GM12865 (cell line): ENCODE measurements around the gene SDC3.

Experiments used
- DNase-seq: peaks from one replicate; pipeline ENCODE4 v3.0.0; 2010; ENCODE audit warnings: low read depth
- H3K4me3 ChIP-seq: 2 replicates; pipeline ENCODE4 v1.5.1; 2011; ENCODE audit warnings: mild to moderate bottlenecking, low read depth, low read length, control low read depth
- TF ChIP-seq, protein P1 (sequence below): IDR thresholded peaks from 2 replicates; pipeline ENCODE4 v1.5.1; 2011; ENCODE audit warnings: low read length, control low read depth, low read depth, inconsistent platforms; ENCODE audit not compliant: insufficient read depth; ENCODE audit errors: missing control alignments

The SDC3 gene

DNA sequence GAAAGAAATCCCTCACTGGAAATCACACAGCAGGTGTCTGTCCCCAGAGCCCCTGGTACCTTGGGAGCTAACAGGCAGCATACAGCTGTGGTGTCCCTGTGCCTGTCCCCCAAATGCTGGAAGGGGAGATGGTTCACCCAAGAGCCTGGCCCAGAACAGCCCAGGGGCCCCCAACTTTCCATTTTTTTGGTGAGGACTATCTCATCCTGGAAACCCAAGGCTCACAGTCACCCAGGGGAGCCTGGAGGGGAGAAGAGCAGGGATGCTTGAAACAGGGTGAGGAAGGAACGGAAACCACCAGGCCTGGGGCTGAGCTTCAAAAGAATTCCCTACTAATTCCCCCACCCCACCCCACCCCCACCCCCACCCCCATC is 3.6 kb downstream of the SDC3 start:
- DNase-seq: no peak
- no peak overlapping the region for H3K4me3 ChIP-seq
- TF ChIP-seq, protein P1, sequence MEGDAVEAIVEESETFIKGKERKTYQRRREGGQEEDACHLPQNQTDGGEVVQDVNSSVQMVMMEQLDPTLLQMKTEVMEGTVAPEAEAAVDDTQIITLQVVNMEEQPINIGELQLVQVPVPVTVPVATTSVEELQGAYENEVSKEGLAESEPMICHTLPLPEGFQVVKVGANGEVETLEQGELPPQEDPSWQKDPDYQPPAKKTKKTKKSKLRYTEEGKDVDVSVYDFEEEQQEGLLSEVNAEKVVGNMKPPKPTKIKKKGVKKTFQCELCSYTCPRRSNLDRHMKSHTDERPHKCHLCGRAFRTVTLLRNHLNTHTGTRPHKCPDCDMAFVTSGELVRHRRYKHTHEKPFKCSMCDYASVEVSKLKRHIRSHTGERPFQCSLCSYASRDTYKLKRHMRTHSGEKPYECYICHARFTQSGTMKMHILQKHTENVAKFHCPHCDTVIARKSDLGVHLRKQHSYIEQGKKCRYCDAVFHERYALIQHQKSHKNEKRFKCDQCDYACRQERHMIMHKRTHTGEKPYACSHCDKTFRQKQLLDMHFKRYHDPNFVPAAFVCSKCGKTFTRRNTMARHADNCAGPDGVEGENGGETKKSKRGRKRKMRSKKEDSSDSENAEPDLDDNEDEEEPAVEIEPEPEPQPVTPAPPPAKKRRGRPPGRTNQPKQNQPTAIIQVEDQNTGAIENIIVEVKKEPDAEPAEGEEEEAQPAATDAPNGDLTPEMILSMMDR: no peak

DNA sequence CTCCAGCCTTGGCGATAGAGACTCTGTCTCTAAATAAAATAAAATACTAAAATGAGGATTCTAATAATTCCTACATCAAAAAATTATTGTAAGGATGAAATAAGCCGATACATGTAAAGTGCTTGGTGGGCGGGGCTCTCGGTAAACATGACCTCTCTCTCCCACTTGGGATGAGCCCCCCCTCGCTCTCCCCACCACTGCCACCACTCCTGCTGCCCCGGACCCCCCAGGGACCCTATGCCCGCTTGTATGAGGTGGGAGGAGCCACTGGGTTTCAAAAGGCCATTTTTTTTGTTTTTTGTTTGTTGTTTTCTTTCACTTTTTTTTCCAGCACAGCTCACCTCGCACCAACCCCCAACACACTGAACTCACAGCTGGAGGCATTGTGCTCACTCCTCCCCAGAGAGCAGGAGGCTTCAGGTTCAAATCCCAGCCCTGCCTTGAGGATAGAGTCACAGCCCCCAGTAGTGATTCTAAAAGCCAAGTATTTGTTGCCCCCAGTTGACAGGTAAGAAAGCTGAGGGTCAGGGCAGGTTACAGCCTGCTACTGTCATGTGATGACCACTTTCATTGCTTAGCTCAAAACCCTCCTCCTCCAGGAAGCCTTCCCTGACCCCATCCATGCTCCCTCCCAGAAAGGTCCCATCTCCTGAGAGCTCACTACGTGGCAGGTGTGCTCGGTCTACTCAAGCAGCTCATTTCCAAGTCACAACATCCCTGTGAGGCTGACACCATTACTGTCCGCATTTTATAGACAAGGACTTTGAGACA is 4.2 kb downstream of the SDC3 start:
- TF ChIP-seq, protein P1: no peak
- DNase-seq: no peak
- H3K4me3 ChIP-seq: no peak overlapping the region

DNA sequence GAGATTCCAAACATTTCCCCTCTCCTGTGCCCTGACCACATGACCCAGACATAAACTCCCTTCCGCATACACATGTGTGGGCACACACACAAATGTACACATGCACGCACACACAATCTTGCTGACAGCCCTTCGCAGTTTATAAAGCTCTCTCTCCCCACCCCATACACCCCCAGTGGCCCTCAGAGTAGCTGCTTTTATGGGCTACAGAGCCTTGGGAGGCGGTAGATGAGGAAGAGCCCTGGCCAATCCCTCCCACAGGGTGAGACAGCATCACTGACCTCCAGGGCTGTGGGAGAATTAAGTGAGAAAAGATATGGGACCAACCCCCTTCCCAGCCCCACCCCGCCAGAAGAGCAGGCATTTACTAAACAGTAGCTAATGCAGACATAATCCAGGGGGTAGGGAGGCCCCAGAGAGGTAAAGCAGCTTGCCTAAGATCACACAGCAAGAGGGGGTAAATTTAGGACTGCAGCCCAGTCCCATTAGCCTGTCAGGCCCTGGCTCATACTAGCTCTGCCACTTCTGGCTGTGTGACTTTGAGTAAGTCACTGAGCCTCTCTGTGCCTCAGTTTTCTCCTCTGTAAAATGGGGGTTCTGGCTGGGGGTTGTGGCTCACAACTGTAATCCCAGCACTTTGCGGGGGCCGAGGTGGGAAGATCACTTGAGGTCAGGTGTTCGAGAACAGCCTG is 5.1 kb downstream of the SDC3 start:
- H3K4me3 ChIP-seq: no peak overlapping the region
- no peak for DNase-seq
- TF ChIP-seq, protein P1: no peak

DNA sequence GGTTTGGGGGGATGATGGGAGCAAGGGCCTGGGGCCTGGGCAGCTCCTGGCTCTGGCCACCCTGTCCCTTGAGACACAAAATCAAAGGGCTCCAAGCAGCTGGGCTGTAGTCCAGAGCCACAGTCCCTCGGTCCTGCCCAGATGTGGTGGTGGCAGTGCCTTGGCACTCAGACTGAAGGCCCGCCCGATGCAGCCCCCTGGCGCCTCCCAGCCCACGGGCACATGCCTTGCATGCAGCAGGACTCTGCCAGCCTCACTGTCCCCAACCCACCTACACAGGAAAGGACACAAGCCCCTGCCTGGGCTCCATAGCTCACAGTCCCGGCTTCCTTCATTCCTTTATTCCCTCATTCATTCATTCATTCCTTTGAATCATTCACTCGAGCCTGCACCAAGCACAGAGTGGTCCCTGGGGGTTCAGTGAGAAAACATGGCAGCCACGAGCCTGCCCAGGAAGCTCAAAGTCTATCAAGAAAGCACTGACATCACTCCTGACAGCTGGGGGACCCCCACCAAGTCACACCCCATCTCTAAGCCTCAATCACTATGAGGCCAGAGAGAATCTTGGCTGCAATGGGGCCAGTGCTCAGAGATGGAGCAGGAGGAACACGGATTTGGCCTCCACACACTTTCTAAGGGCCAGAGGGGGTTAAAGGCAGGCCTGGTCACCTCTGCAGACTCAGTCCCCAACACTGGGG is 5.8 kb downstream of the SDC3 start:
- DNase-seq: no peak
- TF ChIP-seq, protein P1: no peak

DNA sequence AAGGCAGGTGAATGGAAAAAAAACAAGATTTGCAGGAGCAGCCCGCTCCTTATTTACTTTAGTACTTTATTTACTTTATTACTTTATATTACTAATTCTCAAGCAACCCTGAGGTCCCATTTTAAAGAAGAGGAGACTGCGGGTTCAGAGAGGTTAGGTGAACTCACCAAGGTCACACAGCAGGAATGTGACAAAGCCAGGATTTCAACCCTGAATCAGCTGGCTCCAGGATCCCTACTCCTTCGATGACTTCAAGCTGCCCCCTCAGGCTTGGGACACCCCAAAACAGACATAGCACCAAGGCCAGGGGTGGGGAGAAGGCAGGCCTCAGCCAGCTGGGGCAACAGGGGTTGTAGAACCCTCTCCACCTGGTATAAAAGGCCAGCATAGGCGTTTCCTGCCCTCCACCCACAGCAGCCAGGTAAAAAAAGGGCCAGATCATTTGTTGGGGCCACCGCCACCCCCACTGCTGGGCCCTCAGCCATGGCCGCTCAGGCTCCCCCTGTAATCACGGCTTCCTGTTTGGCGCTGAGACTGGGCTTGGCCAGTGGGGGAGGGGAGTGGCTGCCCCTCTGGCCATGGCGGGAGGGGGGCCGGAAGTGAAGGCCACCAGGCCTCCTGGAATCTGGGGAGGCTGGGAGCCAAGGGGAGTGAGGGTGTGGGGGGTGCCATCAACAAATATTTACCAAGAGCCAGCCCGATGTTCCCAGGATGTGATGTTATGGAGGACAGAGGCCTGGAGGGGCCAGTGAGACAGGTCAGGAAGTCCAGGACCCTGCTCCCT is 6.6 kb downstream of the SDC3 start:
- H3K4me3 ChIP-seq: no peak overlapping the region
- DNase-seq: no peak
- TF ChIP-seq, protein P1: no peak

More for the DNA sequence above, 5.8 kb downstream of the SDC3 start:
- H3K4me3 ChIP-seq: no peak overlapping the region

DNA sequence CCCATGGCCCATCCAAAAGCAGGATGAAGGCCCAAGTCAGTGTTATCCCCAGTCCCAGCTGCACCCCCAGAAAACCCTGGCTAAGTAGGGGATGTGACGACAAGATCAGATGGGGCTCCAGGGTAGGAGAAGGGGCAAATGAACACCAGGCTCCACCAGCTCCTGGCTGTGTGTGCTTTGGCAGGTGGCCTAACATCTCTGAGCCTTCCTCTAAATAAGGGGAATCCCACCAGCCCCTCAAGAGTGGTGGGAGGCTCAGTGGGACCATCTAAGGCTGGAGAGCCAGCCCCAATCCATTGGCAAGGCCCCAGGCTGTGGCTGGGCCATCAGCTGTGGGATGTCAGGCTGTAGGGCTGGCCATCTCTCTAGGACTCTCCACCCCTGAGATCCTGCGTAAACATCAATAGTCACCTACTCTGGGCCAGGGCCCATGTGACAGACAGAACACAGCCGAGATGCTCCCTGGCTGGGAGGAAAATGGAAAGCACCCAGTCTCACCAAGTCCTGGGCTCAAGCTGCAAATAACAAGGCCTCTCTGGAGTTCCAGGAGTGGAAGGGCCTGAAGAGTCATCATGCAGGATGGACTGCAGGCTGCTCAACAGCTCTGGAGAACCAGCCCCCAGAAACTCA is 7.5 kb downstream of the SDC3 start:
- no peak for DNase-seq
- TF ChIP-seq, protein P1: no peak
- H3K4me3 ChIP-seq: no peak overlapping the region
